CD8-positive, alpha-beta memory T cell (primary cell): ENCODE measurements around the gene SYNPR. TPM values are rescaled to one million over a fixed set of nuclear protein-coding genes. Genes with fewer than 3 reads are reported as not detected.

ENCODE experiments used
- CTCF ChIA-PET: fragments of 350-600 bp; sonication (Branson Sonifier 250); formaldehyde crosslinking; loops from one replicate; lab custom pipeline; 2021; ENCODE audit warnings: antibody characterized with exemption; lab: Charles Lee
- POLR2A ChIA-PET: fragments of 350-600 bp; sonication (Branson Sonifier 250); formaldehyde crosslinking; loops from one replicate; lab custom pipeline; 2021; ENCODE audit warnings: antibody characterized with exemption; lab: Charles Lee
- DNase-seq, 5 donors: peaks; one replicate each; pipeline versions ENCODE4 v3.0.0 to v3.0.0-alpha.2; 2020 to 2022; ENCODE audit warnings: mixed read lengths in 1 of 5
- H3K27ac ChIP-seq: one replicate; pipeline ENCODE4 v1.7.0; 2013; ENCODE audit warnings: low read depth, mild to moderate bottlenecking, low read length, moderate library complexity
- H3K27me3 ChIP-seq: 2 replicates; pipeline ENCODE4 v1.7.0; 2013; ENCODE audit warnings: low read length, mild to moderate bottlenecking; ENCODE audit not compliant: insufficient read depth, poor library complexity, severe bottlenecking
- H3K36me3 ChIP-seq: 2 replicates; pipeline ENCODE4 v1.7.0; 2013; ENCODE audit warnings: mild to moderate bottlenecking, low read length, moderate library complexity; ENCODE audit not compliant: insufficient read depth
- H3K4me1 ChIP-seq: 2 replicates; pipeline ENCODE4 v1.7.0; 2013; ENCODE audit warnings: mild to moderate bottlenecking, low read length, moderate library complexity; ENCODE audit not compliant: insufficient read depth
- H3K4me3 ChIP-seq: 2 replicates; pipeline ENCODE4 v1.7.0; 2013; ENCODE audit warnings: mild to moderate bottlenecking, low read length
- H3K9me3 ChIP-seq: 2 replicates; pipeline ENCODE4 v1.7.0; 2013; ENCODE audit warnings: mild to moderate bottlenecking, low read length
- H3K27ac Mint-ChIP-seq, 8 donors: one replicate each; pipeline ENCODE4 v1.8.0; 2020 to 2021; ENCODE audit warnings: mixed read lengths in 8 of 8, mild to moderate bottlenecking in 6 of 8, inconsistent platforms in 3 of 8, moderate library complexity in 3 of 8
- H3K27me3 Mint-ChIP-seq, 2 donors: one replicate each; pipeline ENCODE4 v1.8.0; 2020 to 2021; ENCODE audit warnings: mixed read lengths in 2 of 2, mild to moderate bottlenecking in 1 of 2, moderate library complexity in 1 of 2
- H3K36me3 Mint-ChIP-seq, 3 donors: one replicate each; pipeline ENCODE4 v1.8.0; 2020 to 2021; ENCODE audit warnings: mixed read lengths in 3 of 3, inconsistent platforms in 1 of 3, mild to moderate bottlenecking in 1 of 3
- H3K4me1 Mint-ChIP-seq, 3 donors: one replicate each; pipeline ENCODE4 v1.8.0; 2020 to 2021; ENCODE audit warnings: mixed read lengths in 3 of 3, inconsistent platforms in 1 of 3, mild to moderate bottlenecking in 1 of 3
- H3K4me3 Mint-ChIP-seq, 7 donors: one replicate each; pipeline ENCODE4 v1.8.0; 2020 to 2021; ENCODE audit warnings: mixed read lengths in 7 of 7, mild to moderate bottlenecking in 6 of 7, moderate library complexity in 4 of 7, inconsistent platforms in 2 of 7
- H3K9me3 Mint-ChIP-seq, 5 donors: one replicate each; pipeline ENCODE4 v1.8.0; 2020 to 2022; ENCODE audit warnings: mixed read lengths in 5 of 5, mild to moderate bottlenecking in 3 of 5, moderate library complexity in 2 of 5, inconsistent platforms in 1 of 5
- polyA plus RNA-seq: library from polyadenylated mRNA; unstranded; fragments of 300-500 nt; fragmentation: Illumina TruSeq; gene quantifications from one replicate; pipeline ENCODE4 v1.2.3, GENCODE V29; 2021
- total RNA-seq, 2 experiments: library from RNA; stranded (reverse); gene quantifications; one replicate each; pipeline ENCODE4 v1.2.3, GENCODE V29; 2021

The SYNPR gene
- total and polyA plus RNA-seq, 3 experiments from 2014 or later = not detected

DNA sequence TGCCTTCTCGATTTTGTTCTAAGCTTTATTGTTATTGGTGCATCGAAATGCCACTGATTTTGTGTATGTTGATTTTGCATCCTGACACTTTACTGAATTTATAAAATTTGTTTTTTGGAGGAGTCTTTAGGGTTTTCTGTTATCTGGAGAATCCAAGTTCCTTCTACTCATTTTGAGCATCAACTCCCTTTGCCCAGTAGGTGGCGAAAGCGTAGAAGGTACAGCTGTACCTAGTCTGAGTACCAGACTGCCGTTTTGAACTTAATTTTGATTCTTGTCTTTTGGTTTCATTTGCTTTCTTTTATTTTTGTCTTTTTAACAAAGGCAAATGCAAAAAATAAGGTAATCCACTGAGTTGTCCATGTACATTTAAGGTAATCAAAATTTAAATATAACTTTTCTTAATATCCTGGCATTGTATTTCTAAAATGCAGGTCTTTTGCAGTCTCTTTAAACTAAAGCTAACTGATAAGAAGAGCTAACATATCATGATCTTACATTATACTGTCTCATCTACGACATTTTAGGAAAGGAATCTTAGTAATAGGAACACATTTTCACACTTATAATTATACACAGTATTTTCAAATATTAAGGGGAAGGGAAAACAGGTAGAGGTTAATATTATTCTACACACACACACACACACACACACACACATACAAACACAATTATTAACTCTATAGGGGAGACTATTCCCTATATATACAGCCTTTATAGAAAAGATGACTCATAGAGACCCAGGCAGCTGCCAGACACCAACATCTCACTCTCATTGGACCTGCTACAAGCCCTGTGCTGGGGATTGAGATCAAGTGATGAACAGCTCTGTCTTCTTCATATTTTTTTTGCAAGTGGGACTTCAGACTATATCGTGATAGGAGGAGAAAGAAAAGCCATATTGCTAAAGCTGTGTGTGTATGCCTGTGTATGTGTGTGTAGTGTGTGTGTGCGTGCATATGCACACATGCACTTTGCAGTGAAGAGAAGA is 71.8 kb downstream of the SYNPR start:
- H3K9me3 ChIP-seq = no peaks in the 10 kb centered on the region
- CTCF ChIA-PET = interaction anchor here (1.6 kb wide), 1 partner anchor 466 kb away, joined by 5 read pairs; no protein-coding TSS in a partner anchor
- peaks cover 0 to 17% of the 10 kb centered on the region in 2 donors for H3K27me3 Mint-ChIP-seq
- no peak overlapping the region for H3K27ac ChIP-seq
- no peaks in the 10 kb centered on the region for H3K36me3 ChIP-seq
- POLR2A ChIA-PET = no interaction called here
- H3K4me1 ChIP-seq = no peaks in the 10 kb centered on the region
- no peaks in the 10 kb centered on the region for H3K36me3 Mint-ChIP-seq
- H3K9me3 Mint-ChIP-seq = no peaks in the 10 kb centered on the region
- H3K4me3 ChIP-seq = no peak overlapping the region
- no peak overlapping the region for H3K27ac Mint-ChIP-seq
- H3K4me1 Mint-ChIP-seq = no peaks in the 10 kb centered on the region
- H3K27me3 ChIP-seq = no peaks in the 10 kb centered on the region
- no peak overlapping the region for H3K4me3 Mint-ChIP-seq
- DNase-seq = no peak

DNA sequence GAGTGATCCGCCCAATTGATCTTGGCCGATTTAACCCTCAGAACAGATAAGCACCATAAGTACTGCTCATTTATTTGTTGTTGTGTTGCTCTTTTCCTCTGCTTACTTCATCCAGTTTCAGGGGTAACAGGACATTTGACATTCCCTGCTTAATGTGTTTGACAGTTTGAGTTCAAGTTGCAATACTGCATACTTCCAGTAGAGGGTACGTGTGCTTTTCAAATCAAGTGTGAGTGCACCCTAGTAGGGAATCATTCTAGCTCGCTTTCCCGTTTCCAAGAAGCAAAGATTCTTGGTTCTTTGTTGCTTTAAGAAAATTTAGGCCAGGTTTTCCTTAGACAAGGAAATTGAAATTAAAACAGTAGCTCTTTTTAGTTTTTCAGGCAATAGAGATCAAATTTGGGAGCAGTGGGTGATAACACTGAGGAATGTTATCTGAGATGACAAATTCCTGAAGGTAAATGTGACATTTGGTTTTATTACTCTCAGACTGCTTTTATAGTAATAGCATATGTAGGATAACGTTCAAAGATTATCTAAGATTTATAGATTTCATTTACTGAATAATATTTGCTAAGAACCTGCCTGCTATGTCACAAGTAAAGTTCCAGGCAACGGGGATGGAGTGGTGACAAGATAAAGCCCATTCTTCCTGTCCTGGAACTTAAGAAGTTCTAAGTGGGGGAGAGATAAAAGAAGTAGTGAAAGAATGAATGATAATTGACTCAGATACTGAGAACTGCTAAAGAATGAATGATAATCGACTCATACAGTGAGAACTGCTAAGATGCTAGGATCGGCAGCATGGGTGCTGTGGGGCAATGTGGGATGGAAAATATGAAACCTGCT is 73.3 kb downstream of the SYNPR start:
- Mint-ChIP-seq H3K27me3 (peaks cover 3 to 17% of the 10 kb centered on the region in 2 donors), H3K27ac (no peak overlapping the region), H3K4me1 (no peaks in the 10 kb centered on the region), H3K4me3 (no peak overlapping the region), H3K36me3 (no peaks in the 10 kb centered on the region), H3K9me3 (peaks cover 0 to 2% (median 0%) of the 10 kb centered on the region in 5 donors)
- Histone ChIP-seq H3K27me3 (no peaks in the 10 kb centered on the region), H3K4me3 (no peak overlapping the region), H3K36me3 (no peaks in the 10 kb centered on the region), H3K9me3 (no peaks in the 10 kb centered on the region), H3K4me1 (no peaks in the 10 kb centered on the region), H3K27ac (no peak overlapping the region)
- POLR2A ChIA-PET = no interaction called here
- CTCF ChIA-PET = interaction anchor here (0.7 kb wide), 1 partner anchor 466 kb away, joined by 3 read pairs; no protein-coding TSS in a partner anchor
- no peak for DNase-seq

DNA sequence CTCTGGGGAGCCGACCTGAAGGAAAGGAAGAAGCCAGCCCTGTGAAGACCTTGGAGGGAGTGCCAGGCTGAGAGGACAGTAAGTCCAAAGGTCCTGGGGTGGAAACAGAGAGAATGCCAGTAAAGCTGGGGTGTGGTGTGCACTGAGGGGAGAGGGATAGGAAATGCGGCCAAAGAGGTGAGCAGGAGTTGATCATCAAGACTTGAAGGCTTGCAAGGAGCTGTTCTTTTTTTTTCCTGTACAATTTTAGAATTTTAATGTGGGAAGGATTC is 73.8 kb downstream of the SYNPR start:
- POLR2A ChIA-PET = no interaction called here
- Histone ChIP-seq H3K36me3 (no peaks in the 10 kb centered on the region), H3K9me3 (no peaks in the 10 kb centered on the region), H3K4me1 (no peaks in the 10 kb centered on the region), H3K4me3 (no peak overlapping the region), H3K27me3 (no peaks in the 10 kb centered on the region), H3K27ac (no peak overlapping the region)
- CTCF ChIA-PET = interaction anchor here (0.7 kb wide), 1 partner anchor 466 kb away, joined by 3 read pairs; no protein-coding TSS in a partner anchor
- DNase-seq = no peak
- H3K27ac Mint-ChIP-seq = no peak overlapping the region
- no peaks in the 10 kb centered on the region for H3K4me1 Mint-ChIP-seq
- peaks cover 0 to 2% (median 0%) of the 10 kb centered on the region in 5 donors for H3K9me3 Mint-ChIP-seq
- no peak overlapping the region for H3K4me3 Mint-ChIP-seq
- H3K27me3 Mint-ChIP-seq = peaks cover 5 to 17% of the 10 kb centered on the region in 2 donors
- H3K36me3 Mint-ChIP-seq = no peaks in the 10 kb centered on the region

DNA sequence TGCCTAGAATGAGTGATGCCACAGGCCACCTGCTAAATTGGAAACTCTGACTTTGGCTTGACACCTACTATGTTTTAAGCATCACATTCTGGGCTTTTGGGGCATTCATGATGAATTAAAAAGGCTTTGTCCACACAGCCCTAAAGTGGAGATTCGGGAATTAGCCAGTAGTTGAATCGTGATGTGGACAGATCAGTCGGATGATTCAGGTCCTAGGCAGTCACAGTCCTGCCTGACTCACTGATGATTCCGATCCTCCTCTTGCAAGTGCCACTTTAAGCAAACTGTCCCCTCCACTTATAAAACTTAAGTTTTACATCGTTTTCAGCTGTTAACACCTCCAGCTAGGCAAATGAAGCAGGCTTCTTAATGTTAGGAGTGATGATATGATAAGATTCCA is 75.3 kb downstream of the SYNPR start:
- Histone ChIP-seq H3K27ac (no peak overlapping the region), H3K27me3 (no peaks in the 10 kb centered on the region), H3K4me1 (no peaks in the 10 kb centered on the region), H3K4me3 (no peak overlapping the region), H3K9me3 (no peaks in the 10 kb centered on the region), H3K36me3 (no peaks in the 10 kb centered on the region)
- ChIA-PET POLR2A (no interaction called here), CTCF (no interaction called here)
- Mint-ChIP-seq H3K4me3 (no peak overlapping the region), H3K36me3 (no peaks in the 10 kb centered on the region), H3K27ac (no peak overlapping the region), H3K27me3 (peaks cover 10 to 16% of the 10 kb centered on the region in 2 donors), H3K9me3 (peaks cover 0 to 2% (median 0%) of the 10 kb centered on the region in 5 donors), H3K4me1 (no peaks in the 10 kb centered on the region)
- DNase-seq = no peak

DNA sequence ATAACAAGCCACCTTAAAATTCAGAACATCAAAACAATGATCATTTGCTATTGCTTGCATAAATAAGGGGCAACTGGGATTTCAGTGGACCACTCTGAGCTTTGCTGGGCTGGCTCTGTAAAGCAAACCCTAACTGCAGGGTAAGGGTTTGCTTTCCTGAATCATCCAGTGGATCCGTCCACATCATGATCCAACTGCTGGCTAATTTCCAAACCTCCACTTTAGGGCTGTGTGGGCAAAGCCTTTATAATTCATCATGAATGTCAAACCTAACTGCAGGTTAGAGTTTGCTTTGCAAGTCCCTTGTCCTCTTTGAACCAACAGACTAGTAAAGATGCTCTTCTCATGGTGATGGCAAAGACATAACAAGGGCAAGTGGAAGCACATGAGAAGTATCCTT is 76.1 kb downstream of the SYNPR start:
- peaks cover 10 to 11% of the 10 kb centered on the region in 2 donors for H3K27me3 Mint-ChIP-seq
- peaks cover 0 to 2% (median 0%) of the 10 kb centered on the region in 5 donors for H3K9me3 Mint-ChIP-seq
- H3K4me1 Mint-ChIP-seq = no peaks in the 10 kb centered on the region
- H3K27ac Mint-ChIP-seq = no peak overlapping the region
- Histone ChIP-seq H3K4me1 (no peaks in the 10 kb centered on the region), H3K4me3 (no peak overlapping the region), H3K27me3 (no peaks in the 10 kb centered on the region), H3K36me3 (no peaks in the 10 kb centered on the region), H3K9me3 (no peaks in the 10 kb centered on the region), H3K27ac (no peak overlapping the region)
- no peak overlapping the region for H3K4me3 Mint-ChIP-seq
- no peak for DNase-seq
- CTCF ChIA-PET = no interaction called here
- no peaks in the 10 kb centered on the region for H3K36me3 Mint-ChIP-seq
- POLR2A ChIA-PET = no interaction called here

DNA sequence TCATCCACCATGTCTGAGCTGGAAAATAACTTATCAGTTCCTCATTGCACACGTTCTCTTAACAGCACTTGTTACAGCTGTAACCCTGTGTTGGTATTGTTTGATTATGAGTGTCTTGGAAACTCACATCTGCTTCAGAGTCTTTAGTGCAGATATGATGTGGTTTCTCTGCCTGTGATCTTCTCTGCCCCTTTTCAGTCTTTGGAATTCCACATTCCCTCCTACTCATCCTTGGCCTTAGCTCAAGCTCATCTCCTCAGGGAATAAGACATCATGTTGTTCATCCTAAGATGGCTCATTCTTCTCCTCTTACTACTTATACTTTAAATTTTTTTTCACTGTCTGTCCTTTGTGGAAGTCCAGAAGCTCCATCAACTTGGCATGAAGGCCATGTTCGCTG is 77.7 kb downstream of the SYNPR start:
- Histone ChIP-seq H3K36me3 (no peaks in the 10 kb centered on the region), H3K4me1 (no peaks in the 10 kb centered on the region), H3K4me3 (no peak overlapping the region), H3K9me3 (no peaks in the 10 kb centered on the region), H3K27me3 (no peaks in the 10 kb centered on the region), H3K27ac (no peak overlapping the region)
- Mint-ChIP-seq H3K27ac (peak overlapping the region in 1 of 8 donors; percentile 41), H3K27me3 (peaks cover 4 to 10% of the 10 kb centered on the region in 2 donors), H3K9me3 (peaks cover 0 to 2% (median 0%) of the 10 kb centered on the region in 5 donors), H3K36me3 (no peaks in the 10 kb centered on the region), H3K4me3 (no peak overlapping the region), H3K4me1 (no peaks in the 10 kb centered on the region)
- ChIA-PET CTCF (no interaction called here), POLR2A (no interaction called here)
- DNase-seq = no peak

DNA sequence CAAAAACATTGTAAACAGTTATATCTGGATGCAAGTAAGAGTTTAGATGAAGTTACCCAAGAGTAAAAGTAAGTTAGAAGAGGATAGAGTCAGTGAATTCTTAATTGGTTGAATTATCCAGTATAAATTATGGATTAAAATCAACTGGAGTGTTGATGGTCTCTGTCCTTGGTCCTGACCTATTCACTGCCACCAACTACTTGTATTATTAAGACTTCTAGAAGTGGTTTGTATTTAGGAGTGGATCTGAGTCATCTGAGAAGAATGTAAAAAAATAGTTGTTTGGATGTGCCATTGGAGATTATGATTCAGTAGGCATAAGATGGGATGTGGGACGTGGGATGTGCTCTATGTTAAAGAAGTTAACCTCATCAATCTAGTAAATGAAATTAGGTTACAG is 86.4 kb downstream of the SYNPR start:
- no peak overlapping the region for H3K4me3 Mint-ChIP-seq
- Histone ChIP-seq H3K27me3 (no peaks in the 10 kb centered on the region), H3K36me3 (no peaks in the 10 kb centered on the region), H3K27ac (no peak overlapping the region), H3K4me1 (no peaks in the 10 kb centered on the region), H3K4me3 (no peak overlapping the region), H3K9me3 (no peaks in the 10 kb centered on the region)
- no peaks in the 10 kb centered on the region for H3K27me3 Mint-ChIP-seq
- no peak overlapping the region for H3K27ac Mint-ChIP-seq
- H3K4me1 Mint-ChIP-seq = no peaks in the 10 kb centered on the region
- ChIA-PET POLR2A (no interaction called here), CTCF (no interaction called here)
- H3K36me3 Mint-ChIP-seq = no peaks in the 10 kb centered on the region
- H3K9me3 Mint-ChIP-seq = peaks cover 0 to 2% (median 0%) of the 10 kb centered on the region in 5 donors
- DNase-seq = no peak

DNA sequence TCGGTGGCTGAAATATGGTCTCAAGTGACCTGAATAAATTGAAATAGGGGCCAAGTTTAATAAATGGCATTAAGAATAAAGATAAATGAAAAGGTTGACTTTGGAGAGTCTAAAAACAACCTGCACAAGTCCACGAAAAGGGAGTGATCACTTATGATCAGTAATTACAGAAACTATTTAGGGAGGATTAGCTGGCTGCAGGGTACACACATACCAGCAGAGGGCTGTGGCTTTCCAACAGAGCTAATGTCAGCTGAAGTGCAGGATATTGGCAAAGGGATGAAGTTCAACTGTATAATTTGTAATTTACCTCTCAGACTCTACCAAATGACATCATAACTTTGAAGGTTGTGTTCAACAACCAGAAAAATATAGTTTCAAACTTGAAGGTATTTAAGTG is 86.8 kb downstream of the SYNPR start:
- POLR2A ChIA-PET = no interaction called here
- CTCF ChIA-PET = no interaction called here

More for the DNA sequence above, 86.8 kb downstream of the SYNPR start:
- H3K4me1 ChIP-seq = no peaks in the 10 kb centered on the region
- H3K27me3 ChIP-seq = no peaks in the 10 kb centered on the region
- H3K27me3 Mint-ChIP-seq = no peaks in the 10 kb centered on the region
- H3K36me3 Mint-ChIP-seq = no peaks in the 10 kb centered on the region
- H3K4me1 Mint-ChIP-seq = no peaks in the 10 kb centered on the region
- H3K9me3 ChIP-seq = no peaks in the 10 kb centered on the region
- H3K4me3 ChIP-seq = no peak overlapping the region
- H3K27ac ChIP-seq = no peak overlapping the region
- no peak overlapping the region for H3K27ac Mint-ChIP-seq
- H3K36me3 ChIP-seq = no peaks in the 10 kb centered on the region
- DNase-seq = no peak
- H3K9me3 Mint-ChIP-seq = peaks cover 0 to 2% (median 0%) of the 10 kb centered on the region in 5 donors
- H3K4me3 Mint-ChIP-seq = no peak overlapping the region
